Chondrocyte (in vitro differentiated cells): Measurements from ENCODE around the gene CAVIN3. TPM values are rescaled to one million over a fixed set of nuclear protein-coding genes. Genes with fewer than 3 reads are reported as not detected.
"Not testable (repeated sequence)": the region's sequence is repeated elsewhere in the genome, so short reads cannot be mapped to it uniquely, and the experiment has no call there.

Source experiments
- DNase-seq: peaks from one replicate; pipeline ENCODE4 v3.0.0; 2021; ENCODE audit warnings: mixed read lengths, low spot score
- H3K27ac Mint-ChIP-seq: one replicate; pipeline ENCODE4 v1.8.0; 2021; ENCODE audit warnings: mild to moderate bottlenecking, moderate library complexity, mixed read lengths; ENCODE audit not compliant: unreplicated experiment
- H3K27me3 Mint-ChIP-seq: 2 replicates; pipeline ENCODE4 v1.8.0; 2021; ENCODE audit warnings: low read depth, mixed read lengths
- H3K36me3 Mint-ChIP-seq: 2 replicates; pipeline ENCODE4 v1.8.0; 2021; ENCODE audit warnings: low read depth, mixed read lengths
- H3K4me1 Mint-ChIP-seq: 2 replicates; pipeline ENCODE4 v1.8.0; 2021; ENCODE audit warnings: low read depth, mild to moderate bottlenecking, mixed read lengths
- H3K4me3 Mint-ChIP-seq: one replicate; pipeline ENCODE4 v1.8.0; 2021; ENCODE audit warnings: mild to moderate bottlenecking, moderate library complexity, mixed read lengths; ENCODE audit not compliant: unreplicated experiment
- H3K9me3 Mint-ChIP-seq: 2 replicates; pipeline ENCODE4 v1.8.0; 2021; ENCODE audit warnings: low read depth, mixed read lengths
- CTCF ChIP-seq: fragments of 200-600 bp; sonication (generic); IDR thresholded peaks from 2 replicates; pipeline ENCODE4 v1.5.0; 2021; ENCODE audit warnings: antibody characterized with exemption, mild to moderate bottlenecking, moderate library complexity
- total RNA-seq: library from RNA; stranded (reverse); gene quantifications from 3 replicates; pipeline ENCODE4 v1.2.1, GENCODE V29; 2021

CAVIN3 gene
- total RNA-seq, 1 donor from 2014 or later = 123 TPM

GRCh38 chr11:6297831-6298230, 22.5 kb downstream of the CAVIN3 start:
- TF ChIP-seq CTCF = peak; percentile 71
- Mint-ChIP-seq H3K27me3 (peaks cover 2% of the 10 kb centered on the region), H3K4me1 (no peaks in the 10 kb centered on the region), H3K27ac (no peak overlapping the region), H3K36me3 (no peaks in the 10 kb centered on the region), H3K4me3 (no peak overlapping the region), H3K9me3 (no peaks in the 10 kb centered on the region)
- no peak for DNase-seq

GRCh38 chr11:6285019-6285418, 35.3 kb downstream of the CAVIN3 start:
- H3K9me3 Mint-ChIP-seq = no peaks in the 10 kb centered on the region
- no peak overlapping the region for H3K4me3 Mint-ChIP-seq
- peaks cover 38% of the 10 kb centered on the region for H3K27me3 Mint-ChIP-seq
- no peaks in the 10 kb centered on the region for H3K4me1 Mint-ChIP-seq
- DNase-seq = no peak
- H3K36me3 Mint-ChIP-seq = no peaks in the 10 kb centered on the region
- TF ChIP-seq CTCF = no peak
- H3K27ac Mint-ChIP-seq = no peak overlapping the region

GRCh38 chr11:6284250-6284649, 36.1 kb downstream of the CAVIN3 start:
- no peak for DNase-seq
- Mint-ChIP-seq H3K4me3 (no peak overlapping the region), H3K27me3 (peaks cover 37% of the 10 kb centered on the region), H3K27ac (no peak overlapping the region), H3K4me1 (no peaks in the 10 kb centered on the region), H3K9me3 (no peaks in the 10 kb centered on the region), H3K36me3 (no peaks in the 10 kb centered on the region)
- no peak for TF ChIP-seq CTCF

- peaks cover 39% of the 10 kb centered on the region for H3K27me3 Mint-ChIP-seq
- no peak overlapping the region for H3K4me3 Mint-ChIP-seq
- no peaks in the 10 kb centered on the region for H3K9me3 Mint-ChIP-seq
- H3K36me3 Mint-ChIP-seq = no peaks in the 10 kb centered on the region
- DNase-seq = no peak
- H3K4me1 Mint-ChIP-seq = no peaks in the 10 kb centered on the region
- TF ChIP-seq CTCF = no peak
- H3K27ac Mint-ChIP-seq = no peak overlapping the region
These were observed 36.8 kb downstream of the CAVIN3 start for GRCh38 chr11:6283453-6284023.

GRCh38 chr11:6280809-6281208, 39.5 kb downstream of the CAVIN3 start:
- Mint-ChIP-seq H3K27me3 (peaks cover 59% of the 10 kb centered on the region), H3K9me3 (peaks cover 15% of the 10 kb centered on the region)
- H3K4me3 Mint-ChIP-seq, H3K4me1 Mint-ChIP-seq, H3K27ac Mint-ChIP-seq, H3K36me3 Mint-ChIP-seq, DNase-seq: not testable (repeated sequence)

GRCh38 chr11:6273188-6273587, 47.1 kb downstream of the CAVIN3 start:
- Mint-ChIP-seq H3K27ac (no peak overlapping the region), H3K27me3 (peaks cover 39% of the 10 kb centered on the region), H3K4me3 (no peak overlapping the region), H3K36me3 (peaks cover 2% of the 10 kb centered on the region), H3K4me1 (peaks cover 8% of the 10 kb centered on the region), H3K9me3 (peaks cover 18% of the 10 kb centered on the region)
- no peak for DNase-seq
- no peak for TF ChIP-seq CTCF
